Mesothelial cell of epicardium (in vitro differentiated cells): ENCODE data around the gene NACA. TPM values are rescaled to one million over a fixed set of nuclear protein-coding genes. Genes with fewer than 3 reads are reported as not detected.

ENCODE experiments used
- DNase-seq, 2 experiments: peaks; one replicate each; pipeline ENCODE4 v3.0.0; 2021; ENCODE audit warnings: low spot score in 2 of 2; ENCODE audit not compliant: unreplicated experiment in 2 of 2
- H3K27ac Mint-ChIP-seq: 2 replicates; pipeline ENCODE4 v1.8.0; 2021; ENCODE audit warnings: mixed read lengths
- H3K27me3 Mint-ChIP-seq: 2 replicates; pipeline ENCODE4 v1.8.0; 2021; ENCODE audit warnings: low read depth, mixed read lengths
- H3K36me3 Mint-ChIP-seq: 2 replicates; pipeline ENCODE4 v1.8.0; 2021; ENCODE audit warnings: mixed read lengths
- H3K4me1 Mint-ChIP-seq: 2 replicates; pipeline ENCODE4 v1.8.0; 2021; ENCODE audit warnings: mixed read lengths
- H3K4me3 Mint-ChIP-seq: 2 replicates; pipeline ENCODE4 v1.8.0; 2021; ENCODE audit warnings: mild to moderate bottlenecking, moderate library complexity, mixed read lengths
- H3K9me3 Mint-ChIP-seq: 2 replicates; pipeline ENCODE4 v1.8.0; 2021; ENCODE audit warnings: mixed read lengths
- CTCF ChIP-seq: fragments of 200-600 bp; sonication (generic); IDR thresholded peaks from one replicate; pipeline ENCODE4 v1.5.0; 2021; ENCODE audit warnings: antibody characterized with exemption; ENCODE audit not compliant: unreplicated experiment
- total RNA-seq: library from RNA; stranded (reverse); gene quantifications from 3 replicates; pipeline ENCODE4 v1.2.1, GENCODE V29; 2021

The NACA gene
- total RNA-seq: 919 to 987 TPM (median 980 TPM) in 3 replicates

DNA sequence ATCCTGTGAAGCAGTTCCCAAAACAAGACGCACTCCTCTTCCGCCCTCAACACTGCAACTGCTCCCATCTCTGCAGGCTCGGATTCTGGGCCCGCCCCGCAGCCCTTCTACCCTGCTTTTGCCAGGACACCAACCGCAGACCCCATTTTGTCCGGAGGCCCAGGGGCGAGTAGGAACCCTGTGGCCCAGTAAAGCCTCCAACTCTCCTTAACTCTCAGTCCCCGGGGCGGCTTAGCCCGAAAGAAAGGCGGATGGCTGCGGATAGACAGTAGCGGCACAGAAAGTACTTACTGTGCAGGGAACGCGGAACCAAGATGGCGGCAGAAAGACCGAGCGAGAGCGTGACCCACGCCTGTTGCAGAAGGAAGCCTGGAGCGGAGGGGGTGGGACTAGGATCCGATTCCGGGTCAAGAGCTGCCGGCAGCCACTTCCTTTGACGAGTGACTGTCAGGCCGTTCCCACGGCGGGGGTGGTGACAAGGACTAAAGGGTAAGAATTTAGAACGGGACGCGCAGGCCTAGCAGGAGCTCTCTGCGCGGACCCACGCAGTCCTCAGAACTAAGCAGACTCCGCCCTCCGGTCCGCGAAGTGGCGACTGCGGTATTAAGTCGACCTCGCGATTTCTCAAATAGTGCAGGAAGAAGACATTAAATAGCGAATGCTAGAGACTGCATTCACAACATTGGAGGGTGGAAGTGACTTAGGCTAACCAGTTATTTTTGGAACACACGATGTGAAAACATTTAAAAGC is at the start of gene NACA:
Gene NACA, minus strand, starts transcription at position 328 of the 751 bp plus-strand sequence. CDS start 778 bp downstream, outside the sequence.
- peak; percentile 87 to 93 for DNase-seq
- Mint-ChIP-seq H3K27me3 (no peaks in the 10 kb centered on the region), H3K9me3 (no peaks in the 10 kb centered on the region), H3K4me1 (peaks cover 46% of the 10 kb centered on the region), H3K27ac (peak within 1 kb of the TSS; percentile 99), H3K36me3 (peaks cover 18% of the 10 kb centered on the region), H3K4me3 (peak within 1 kb of the TSS; percentile 98)
- TF ChIP-seq CTCF: no peak

- TF ChIP-seq CTCF: no peak
- no peak overlapping the region for H3K27ac Mint-ChIP-seq
- H3K4me3 Mint-ChIP-seq: no peak overlapping the region
- H3K27me3 Mint-ChIP-seq: no peaks in the 10 kb centered on the region
- no peaks in the 10 kb centered on the region for H3K36me3 Mint-ChIP-seq
- DNase-seq: no peak
- no peaks in the 10 kb centered on the region for H3K4me1 Mint-ChIP-seq
- peaks cover 12% of the 10 kb centered on the region for H3K9me3 Mint-ChIP-seq
These were observed 48.0 kb upstream of the NACA start for GRCh38 chr12:56773113-56773512.

GRCh38 chr12:56772625-56773024 is 47.5 kb upstream of the NACA start:
- no peak for TF ChIP-seq CTCF
- H3K27ac Mint-ChIP-seq: no peak overlapping the region
- DNase-seq: no peak
- H3K9me3 Mint-ChIP-seq: peaks cover 12% of the 10 kb centered on the region
- no peaks in the 10 kb centered on the region for H3K36me3 Mint-ChIP-seq
- H3K4me1 Mint-ChIP-seq: no peaks in the 10 kb centered on the region
- H3K27me3 Mint-ChIP-seq: no peaks in the 10 kb centered on the region
- no peak overlapping the region for H3K4me3 Mint-ChIP-seq

- Mint-ChIP-seq H3K4me3 (no peak overlapping the region), H3K27me3 (no peaks in the 10 kb centered on the region), H3K4me1 (no peaks in the 10 kb centered on the region), H3K36me3 (no peaks in the 10 kb centered on the region), H3K27ac (no peak overlapping the region), H3K9me3 (peaks cover 3% of the 10 kb centered on the region)
- no peak for TF ChIP-seq CTCF
- DNase-seq: no peak
These were observed 44.8 kb upstream of the NACA start for GRCh38 chr12:56769868-56770267.

- Mint-ChIP-seq H3K4me3 (no peak overlapping the region), H3K4me1 (no peaks in the 10 kb centered on the region), H3K27ac (no peak overlapping the region), H3K36me3 (no peaks in the 10 kb centered on the region), H3K9me3 (no peaks in the 10 kb centered on the region), H3K27me3 (no peaks in the 10 kb centered on the region)
- TF ChIP-seq CTCF: no peak
- no peak for DNase-seq
These were observed 43.3 kb upstream of the NACA start for GRCh38 chr12:56768424-56768823.

GRCh38 chr12:56766535-56766934 is 41.4 kb upstream of the NACA start:
- TF ChIP-seq CTCF: no peak
- DNase-seq: no peak

More at GRCh38 chr12:56766535-56766934, 41.4 kb upstream of the NACA start:
- H3K4me1 Mint-ChIP-seq: no peaks in the 10 kb centered on the region
- H3K36me3 Mint-ChIP-seq: no peaks in the 10 kb centered on the region
- H3K27ac Mint-ChIP-seq: no peak overlapping the region
- no peaks in the 10 kb centered on the region for H3K9me3 Mint-ChIP-seq
- no peak overlapping the region for H3K4me3 Mint-ChIP-seq
- peaks cover 1% of the 10 kb centered on the region for H3K27me3 Mint-ChIP-seq
